Stimulated activated effector memory CD8-positive, alpha-beta T cell treated with anti-CD3 and anti-CD28 coated beads, Interleukin-12 subunit alpha, Interleukin-12 subunit beta, amount 100 ng/mL, for 72 hours (primary cell): ENCODE results near the gene RRP9.
"Not testable (repeated sequence)": the region's sequence is repeated elsewhere in the genome, so short reads cannot be mapped to it uniquely, and the experiment has no call there.

Experiments
- ATAC-seq: fragments of 150-1000 bp; cut with Tn5 transposase; 2 replicates; pipeline ENCODE4 v1.10.0; 2021
- DNase-seq, 2 donors: peaks; one replicate each; pipeline ENCODE4 v3.0.0; 2021 to 2022; ENCODE audit warnings: low spot score in 2 of 2
- H3K27ac Mint-ChIP-seq: one replicate; pipeline ENCODE4 v1.8.0; 2022; ENCODE audit warnings: mild to moderate bottlenecking, mixed read lengths
- H3K36me3 Mint-ChIP-seq: one replicate; pipeline ENCODE4 v1.8.0; 2022; ENCODE audit warnings: mild to moderate bottlenecking, mixed read lengths
- H3K4me1 Mint-ChIP-seq: one replicate; pipeline ENCODE4 v1.8.0; 2022; ENCODE audit warnings: mixed read lengths
- H3K4me3 Mint-ChIP-seq: one replicate; pipeline ENCODE4 v1.8.0; 2022; ENCODE audit warnings: mild to moderate bottlenecking, mixed read lengths
- H3K9me3 Mint-ChIP-seq: one replicate; pipeline ENCODE4 v1.8.0; 2022; ENCODE audit warnings: mixed read lengths

The RRP9 gene

DNA sequence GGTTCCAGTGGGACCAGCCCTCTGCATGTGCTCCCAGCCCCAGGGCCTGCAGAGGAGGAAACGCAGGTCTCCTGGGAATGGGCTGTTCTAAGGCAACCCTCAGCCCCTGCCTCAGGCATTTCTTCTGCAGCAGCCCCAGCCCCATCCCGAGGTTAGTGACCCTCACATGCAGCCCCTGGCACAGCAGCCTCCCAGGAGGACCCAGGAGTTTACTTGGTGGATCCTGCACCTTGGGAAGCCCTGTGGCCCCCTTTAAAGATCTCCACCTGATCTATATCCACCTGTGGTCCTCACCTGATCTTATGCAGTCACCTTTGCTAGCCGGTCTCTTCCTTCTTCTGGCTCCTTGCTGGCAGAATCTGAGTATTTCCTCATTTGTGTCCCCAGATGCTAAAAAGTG lies 12.7 kb downstream of the RRP9 start:
- not testable (repeated sequence) for DNase-seq, ATAC-seq, H3K9me3 Mint-ChIP-seq, H3K4me3 Mint-ChIP-seq, H3K4me1 Mint-ChIP-seq, H3K27ac Mint-ChIP-seq
- peaks cover 21% of the 10 kb centered on the region for H3K36me3 Mint-ChIP-seq

DNA sequence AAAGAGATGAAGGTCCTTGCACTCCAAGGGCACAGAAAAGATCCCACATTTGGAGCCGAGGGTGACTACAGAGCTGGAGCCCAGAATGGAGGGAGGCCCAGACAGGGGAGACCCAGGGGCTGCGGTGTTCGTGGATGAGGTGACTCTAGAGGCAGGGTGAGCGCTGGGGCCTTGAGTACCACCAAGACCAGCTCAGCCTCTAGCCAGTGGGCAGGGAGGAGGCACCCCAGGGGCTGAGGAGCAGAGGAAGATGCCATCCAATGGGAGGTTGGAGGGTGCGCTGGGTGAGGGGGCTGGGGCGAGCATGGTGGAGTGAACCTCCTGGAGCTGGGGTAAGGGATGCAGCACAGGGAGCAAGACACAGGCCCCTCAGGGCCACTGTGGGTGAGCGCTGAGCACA lies 13.3 kb downstream of the RRP9 start:
- ATAC-seq (no peak), DNase-seq (peak in 1 of 2 donors; percentile 43)
- Mint-ChIP-seq H3K36me3 (peaks cover 18% of the 10 kb centered on the region), H3K4me1 (no peaks in the 10 kb centered on the region), H3K9me3 (no peaks in the 10 kb centered on the region), H3K27ac (no peak overlapping the region), H3K4me3 (no peak overlapping the region)

DNA sequence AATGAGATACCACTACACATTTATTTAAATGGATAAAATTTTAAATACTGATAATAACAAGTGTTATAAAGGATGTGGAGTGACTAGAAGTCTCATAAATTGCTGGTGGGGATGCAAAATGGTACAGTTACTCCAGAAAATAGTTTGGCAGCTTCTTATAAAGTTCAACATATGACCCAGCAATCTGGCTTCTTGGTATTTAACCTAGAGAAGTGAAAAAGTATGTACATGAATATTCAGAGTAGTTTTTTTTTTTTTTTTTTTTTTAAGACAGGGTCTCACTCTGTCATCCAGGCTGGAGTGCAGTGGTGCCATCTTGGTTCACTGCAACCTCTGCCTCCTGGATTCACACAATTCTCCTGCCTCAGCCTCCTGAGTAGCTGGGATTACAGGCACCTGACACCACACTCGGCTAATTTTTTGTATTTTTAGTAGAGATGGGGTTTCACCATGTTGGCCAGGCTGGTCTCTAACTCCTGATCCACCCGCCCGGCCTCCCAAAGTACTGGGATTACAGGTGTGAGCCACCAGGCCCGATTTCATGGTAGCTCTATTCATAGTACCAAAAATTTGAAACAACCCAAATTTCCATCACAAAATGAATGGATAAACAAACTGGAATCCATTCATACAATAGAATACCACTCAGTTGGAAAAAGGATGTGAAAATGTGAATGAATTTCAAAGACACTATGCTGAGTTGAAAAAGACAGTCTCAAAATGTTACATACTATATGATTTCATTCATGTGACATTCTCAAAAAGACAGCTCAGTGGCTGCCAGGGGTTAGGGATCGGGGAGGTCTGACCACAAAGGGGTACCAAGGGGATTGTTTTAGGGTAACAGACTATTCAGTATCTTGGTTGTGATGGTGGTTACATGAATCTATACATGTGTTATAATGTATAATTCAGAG lies 14.4 kb downstream of the RRP9 start:
- Mint-ChIP-seq H3K4me1 (no peaks in the 10 kb centered on the region), H3K27ac (no peak overlapping the region), H3K36me3 (peaks cover 13% of the 10 kb centered on the region), H3K4me3 (no peak overlapping the region), H3K9me3 (no peaks in the 10 kb centered on the region)
- ATAC-seq, result no peak
- peak in 1 of 2 donors; percentile 26 for DNase-seq

DNA sequence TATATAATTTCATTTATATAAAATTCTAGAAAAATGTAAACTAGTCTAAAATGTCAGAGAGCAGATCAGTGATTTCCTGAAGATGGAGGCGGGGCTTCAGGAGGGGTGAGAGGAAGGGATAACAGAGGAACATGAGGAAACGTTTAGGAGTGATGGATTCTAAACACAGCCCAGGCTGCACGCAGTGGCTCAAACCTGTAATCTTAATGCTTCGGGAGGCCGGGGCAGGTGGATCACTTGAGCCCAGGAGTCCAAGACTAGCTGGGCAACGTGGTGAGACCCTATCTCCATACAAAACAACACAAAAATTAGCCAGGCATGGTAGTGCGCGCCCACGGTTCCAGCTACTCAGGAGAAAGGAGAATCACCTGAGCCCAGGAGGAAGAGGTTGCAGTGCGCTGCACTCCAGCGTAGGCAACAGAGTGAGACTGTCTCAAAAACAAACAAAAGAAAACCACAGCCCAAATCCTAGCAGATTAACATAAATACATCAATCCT lies 20.6 kb downstream of the RRP9 start:
- Mint-ChIP-seq H3K4me1 (no peaks in the 10 kb centered on the region), H3K27ac (no peak overlapping the region), H3K9me3 (no peaks in the 10 kb centered on the region), H3K4me3 (no peak overlapping the region), H3K36me3 (no peaks in the 10 kb centered on the region)
- peak in 1 of 2 donors; percentile 35 for DNase-seq
- ATAC-seq, result no peak

DNA sequence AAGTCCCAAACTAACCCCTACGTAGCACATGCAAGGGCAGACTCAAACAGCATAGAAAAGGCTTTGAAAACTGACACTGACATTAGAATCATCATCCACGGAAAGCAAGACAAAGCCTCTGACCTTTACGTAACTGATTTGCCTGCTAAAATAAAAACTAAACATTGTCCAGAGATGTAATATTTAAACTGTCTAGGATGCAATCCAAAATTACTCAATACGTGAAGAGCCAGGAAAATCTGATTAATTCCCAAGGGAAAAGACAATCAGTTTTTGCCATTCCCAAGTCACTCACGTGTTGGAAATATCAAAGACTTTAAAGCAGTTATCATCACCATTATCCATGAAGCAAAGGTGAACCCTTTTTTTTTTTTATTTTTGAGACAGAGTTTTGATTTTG lies 25.3 kb downstream of the RRP9 start:
- ATAC-seq (no peak), DNase-seq (no peak)
- no peaks in the 10 kb centered on the region for H3K36me3 Mint-ChIP-seq
- H3K27ac Mint-ChIP-seq, result no peak overlapping the region
- H3K9me3 Mint-ChIP-seq, result no peaks in the 10 kb centered on the region
- H3K4me1 Mint-ChIP-seq, result no peaks in the 10 kb centered on the region
- H3K4me3 Mint-ChIP-seq, result no peak overlapping the region

DNA sequence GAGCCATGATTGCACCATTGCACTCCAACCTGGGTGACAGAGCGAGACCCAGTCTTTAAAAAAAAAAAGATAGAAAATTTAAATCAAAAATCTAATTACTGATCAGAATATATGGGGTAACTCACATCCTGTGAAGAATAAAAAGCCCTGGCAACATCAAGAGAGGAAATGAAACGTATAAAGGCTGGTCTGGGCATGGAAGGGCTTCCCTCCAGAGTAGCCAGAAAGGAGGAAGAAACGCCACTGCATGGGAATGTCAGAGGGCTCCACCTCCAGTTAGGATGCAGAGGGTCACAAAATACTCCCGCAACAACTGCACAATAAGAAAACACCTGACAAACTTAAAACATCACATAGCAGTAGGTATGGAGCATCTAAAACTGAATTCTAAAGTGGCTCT lies 33.7 kb downstream of the RRP9 start:
- H3K36me3 Mint-ChIP-seq, result peaks cover under 1% of the 10 kb centered on the region
- H3K4me1 Mint-ChIP-seq, result peaks cover 2% of the 10 kb centered on the region
- H3K9me3 Mint-ChIP-seq, result peaks cover 13% of the 10 kb centered on the region
- no peak for ATAC-seq
- H3K27ac Mint-ChIP-seq, result no peak overlapping the region
- no peak overlapping the region for H3K4me3 Mint-ChIP-seq
- DNase-seq, result no peak

DNA sequence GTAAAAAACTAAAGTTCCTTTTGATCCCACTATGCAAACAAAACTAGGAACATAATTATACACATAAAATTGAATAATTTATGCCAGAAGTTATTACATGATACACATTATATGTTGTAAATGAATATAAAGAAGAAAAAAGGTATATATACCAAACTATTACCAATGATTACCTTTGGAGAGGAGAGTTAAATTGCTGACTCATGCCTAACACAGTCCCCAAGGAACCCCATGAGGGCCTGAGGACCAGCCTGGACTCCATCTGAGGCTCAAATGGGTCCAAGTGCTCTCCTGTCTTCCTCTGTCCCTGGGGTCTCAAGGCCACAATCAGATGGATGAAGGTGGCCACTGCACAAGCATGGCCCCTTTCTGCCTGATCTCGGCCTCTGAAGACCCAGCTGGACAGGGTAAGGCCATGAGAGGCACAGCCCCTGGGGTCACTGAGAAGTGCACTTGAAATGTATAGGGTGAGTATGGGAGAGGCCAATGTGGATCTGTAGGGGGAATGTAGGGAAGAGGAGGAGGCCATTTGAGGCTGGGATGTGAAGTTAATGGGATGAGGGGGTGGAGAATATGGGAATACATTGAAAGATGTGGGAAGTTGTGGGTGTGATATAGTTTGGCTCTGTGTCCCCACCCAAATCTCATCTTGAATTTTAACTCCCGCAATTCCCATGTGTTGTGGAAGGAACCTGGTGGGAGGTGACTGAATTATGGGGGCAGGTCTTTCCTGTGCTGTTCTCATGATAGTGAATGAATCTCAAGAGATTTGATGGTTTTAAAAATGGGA lies 37.5 kb downstream of the RRP9 start:
- H3K9me3 Mint-ChIP-seq, result peaks cover 12% of the 10 kb centered on the region
- peaks cover 10% of the 10 kb centered on the region for H3K36me3 Mint-ChIP-seq
- peak in 1 of 2 donors; percentile 35 for DNase-seq
- ATAC-seq, result no peak
- H3K4me3 Mint-ChIP-seq, result no peak overlapping the region
- peaks cover 14% of the 10 kb centered on the region for H3K4me1 Mint-ChIP-seq
- no peak overlapping the region for H3K27ac Mint-ChIP-seq

DNA sequence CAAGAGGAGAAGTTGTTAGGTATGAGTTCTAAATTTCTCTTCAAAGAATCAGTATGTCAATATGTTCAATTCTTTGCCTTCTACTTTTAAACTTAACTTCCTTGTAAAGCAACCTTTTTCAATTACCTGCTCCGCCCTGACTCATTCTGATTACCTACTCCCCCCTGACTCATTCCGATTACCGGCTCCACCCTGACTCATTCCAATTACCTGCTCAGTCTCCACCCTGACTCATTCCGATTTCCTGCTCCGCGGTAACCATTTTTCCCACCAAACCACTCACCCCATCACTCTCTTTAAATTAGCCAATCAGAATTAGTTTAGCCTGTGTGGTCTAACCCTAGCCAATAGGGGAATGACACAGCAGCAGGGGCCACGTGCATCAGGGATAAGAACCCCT lies 39.3 kb downstream of the RRP9 start:
- ATAC-seq, result peak; percentile 83
- Mint-ChIP-seq H3K27ac (peak overlapping the region; percentile 30), H3K4me1 (peaks cover 14% of the 10 kb centered on the region)
- not testable (repeated sequence) for H3K4me3 Mint-ChIP-seq, H3K9me3 Mint-ChIP-seq, H3K36me3 Mint-ChIP-seq
- peak in 1 of 2 donors; percentile 68 for DNase-seq

DNA sequence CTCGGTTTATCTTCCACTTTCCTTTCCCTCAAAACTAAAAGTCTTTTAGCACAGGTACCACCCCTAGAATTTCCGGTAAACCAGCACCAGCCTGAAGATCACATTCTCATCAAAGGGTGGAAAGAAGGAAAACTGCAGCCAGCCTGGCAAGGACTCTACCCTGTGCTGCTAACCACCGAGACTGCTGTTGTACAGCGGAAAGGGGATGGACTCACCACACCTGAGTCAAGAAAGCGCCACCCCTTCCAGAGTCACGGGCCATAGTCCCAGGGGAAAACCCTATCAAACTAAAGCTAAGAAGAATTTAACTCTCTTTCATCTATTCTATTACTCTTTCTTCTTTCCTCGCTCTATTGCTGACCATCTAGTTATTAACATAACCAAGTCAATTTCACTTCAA lies 41.7 kb downstream of the RRP9 start:
- H3K36me3 Mint-ChIP-seq, ATAC-seq: not testable (repeated sequence)

DNA sequence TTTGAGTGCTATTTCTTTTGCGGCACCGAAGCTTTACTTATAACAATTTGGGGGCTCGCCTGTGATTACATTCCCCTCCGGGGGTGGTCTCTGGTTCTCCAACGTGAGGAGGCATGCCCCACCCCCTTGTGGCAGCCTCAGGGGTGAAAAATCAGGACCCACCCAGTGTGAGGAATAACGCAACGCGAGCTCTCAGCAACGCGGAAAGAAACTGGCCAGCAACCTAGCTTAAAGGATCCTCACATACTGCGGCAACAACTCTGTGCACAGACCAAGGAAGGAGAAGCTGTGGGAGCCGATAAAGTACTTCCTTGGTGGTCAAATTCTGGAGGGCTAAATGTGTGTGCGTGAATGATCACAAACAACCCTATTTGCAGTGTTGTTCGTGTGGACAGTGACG lies 44.3 kb downstream of the RRP9 start:
- no peak overlapping the region for H3K27ac Mint-ChIP-seq
- no peak overlapping the region for H3K4me3 Mint-ChIP-seq
- no peaks in the 10 kb centered on the region for H3K9me3 Mint-ChIP-seq
- no peak for DNase-seq
- peaks cover 6% of the 10 kb centered on the region for H3K4me1 Mint-ChIP-seq
- no peak for ATAC-seq
- peaks cover 3% of the 10 kb centered on the region for H3K36me3 Mint-ChIP-seq

More for the DNA sequence above, 41.7 kb downstream of the RRP9 start:
- not testable (repeated sequence) for H3K9me3 Mint-ChIP-seq, H3K4me3 Mint-ChIP-seq, H3K27ac Mint-ChIP-seq
- DNase-seq, result peak in 1 of 2 donors; percentile 35
- peaks cover 14% of the 10 kb centered on the region for H3K4me1 Mint-ChIP-seq

DNA sequence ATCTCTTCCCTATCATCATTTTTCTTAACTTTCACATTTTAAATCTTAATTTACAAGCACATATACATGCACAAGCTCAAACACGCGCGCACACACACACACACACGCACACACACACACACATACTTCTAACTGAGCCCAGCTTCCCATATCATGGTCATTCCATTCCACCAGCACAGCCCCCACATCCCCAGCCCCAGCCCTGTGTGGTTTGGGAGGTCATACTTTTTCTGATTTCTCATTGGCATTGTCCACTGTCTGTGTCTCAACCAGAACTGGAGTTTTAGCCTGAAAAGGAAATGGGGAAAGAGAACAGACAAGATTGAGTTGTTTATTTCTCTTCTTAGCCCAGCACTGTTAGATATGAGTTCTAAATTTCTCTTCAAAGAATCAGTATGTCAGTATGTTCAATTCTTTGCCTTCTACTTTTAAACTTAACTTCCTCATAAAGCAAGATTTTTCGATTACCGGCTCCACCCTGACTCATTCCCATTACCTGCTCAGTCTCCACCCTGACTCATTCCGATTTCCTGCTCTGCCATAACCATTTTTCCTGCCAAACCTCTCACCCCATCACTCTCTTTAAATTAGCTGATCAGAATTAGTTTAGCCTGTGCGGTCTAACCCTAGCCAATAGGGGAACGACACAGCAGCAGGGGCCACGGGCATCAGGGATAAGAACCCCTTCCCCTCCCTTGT lies 44.9 kb downstream of the RRP9 start:
- DNase-seq, result no peak
- no peaks in the 10 kb centered on the region for H3K36me3 Mint-ChIP-seq

DNA sequence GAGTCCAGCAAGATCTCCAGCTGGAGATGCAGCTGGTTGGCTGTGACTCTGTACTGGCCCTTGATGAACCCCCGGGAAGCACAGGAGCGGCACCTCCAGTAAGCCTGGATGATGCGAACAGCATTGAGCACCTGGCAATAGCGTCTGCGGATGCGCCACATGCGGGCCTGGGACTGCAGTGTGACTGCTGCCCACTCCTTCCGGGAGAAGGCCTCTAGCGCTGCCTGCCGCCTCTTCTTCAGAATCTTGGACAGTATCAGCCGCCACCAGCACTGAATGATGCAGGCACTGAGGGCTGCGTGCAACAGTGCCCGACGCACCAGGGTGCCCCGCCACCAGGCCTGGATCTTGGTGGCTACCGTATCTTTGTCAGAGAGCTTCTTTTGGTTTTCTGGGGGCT lies 46.8 kb downstream of the RRP9 start:
- Mint-ChIP-seq H3K27ac (no peak overlapping the region), H3K4me1 (peaks cover 11% of the 10 kb centered on the region), H3K4me3 (no peak overlapping the region), H3K9me3 (no peaks in the 10 kb centered on the region), H3K36me3 (no peaks in the 10 kb centered on the region)
- ATAC-seq (no peak), DNase-seq (no peak)

More for the DNA sequence above, 44.9 kb downstream of the RRP9 start:
- Mint-ChIP-seq H3K4me1 (peaks cover 4% of the 10 kb centered on the region), H3K9me3 (no peaks in the 10 kb centered on the region), H3K4me3 (no peak overlapping the region), H3K27ac (no peak overlapping the region)
- no peak for ATAC-seq

DNA sequence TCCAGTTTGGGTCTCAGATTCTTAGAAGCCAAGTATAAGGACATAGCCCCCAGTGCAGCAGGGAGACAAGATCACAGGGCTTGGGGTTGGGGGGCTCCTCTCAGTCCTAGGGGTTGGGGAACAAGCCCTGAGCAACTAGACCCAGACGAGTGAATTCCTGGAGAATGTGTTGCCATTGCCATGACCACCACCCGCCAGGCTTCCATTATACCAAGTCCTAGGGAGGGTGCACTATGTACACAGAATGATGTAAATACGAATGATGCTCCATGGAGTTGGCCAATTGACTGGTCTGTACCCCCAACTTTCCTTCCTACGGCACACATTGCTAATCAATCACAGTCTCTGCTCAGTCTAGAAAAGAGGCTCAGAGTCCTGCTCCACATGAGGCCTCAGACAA lies 47.3 kb downstream of the RRP9 start:
- H3K4me3 Mint-ChIP-seq, result no peak overlapping the region

DNA sequence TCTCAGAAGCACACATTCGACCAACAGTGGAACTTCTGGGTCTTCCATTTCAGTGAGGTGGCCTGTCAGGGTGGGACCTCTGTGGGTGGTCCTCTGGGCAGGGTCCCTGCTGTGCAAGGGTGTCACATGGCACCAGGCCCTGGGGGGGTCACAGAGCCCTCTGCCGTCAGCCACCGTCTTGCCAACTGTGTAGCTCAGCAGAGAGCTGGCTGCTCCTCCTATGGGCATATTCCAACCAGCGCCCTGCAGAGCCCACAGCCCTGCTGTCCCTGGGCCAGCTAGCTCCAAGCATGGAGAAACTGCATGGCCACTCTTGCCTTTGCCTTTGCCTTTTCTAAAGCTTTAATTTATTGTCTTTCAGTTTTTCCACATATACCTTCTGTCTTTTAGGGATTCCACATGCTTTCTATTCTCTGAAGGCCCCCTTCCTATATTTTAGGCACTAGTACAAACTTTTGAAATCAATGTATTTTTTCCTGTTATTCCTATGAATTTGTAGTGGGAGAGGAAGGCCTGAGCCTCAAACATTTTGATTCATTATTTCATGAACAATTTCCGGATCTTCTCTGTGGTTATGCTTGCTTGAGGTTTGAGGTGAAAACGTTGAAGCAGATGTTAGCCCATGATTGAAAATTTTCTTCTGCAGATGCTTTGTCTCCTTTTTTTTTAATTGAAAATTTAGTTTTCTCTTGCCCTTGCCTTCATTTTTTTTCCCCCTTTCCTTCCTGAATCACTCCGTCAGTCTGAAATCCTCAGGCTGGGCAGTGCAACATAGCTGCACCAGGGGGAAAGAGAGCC lies 50.3 kb downstream of the RRP9 start:
- Mint-ChIP-seq H3K4me1 (peaks cover 11% of the 10 kb centered on the region), H3K27ac (no peak overlapping the region), H3K4me3 (no peak overlapping the region), H3K9me3 (no peaks in the 10 kb centered on the region), H3K36me3 (no peaks in the 10 kb centered on the region)
- ATAC-seq (no peak), DNase-seq (peak in 1 of 2 donors; percentile 43)

More for the DNA sequence above, 47.3 kb downstream of the RRP9 start:
- H3K9me3 Mint-ChIP-seq, result no peaks in the 10 kb centered on the region
- no peak for ATAC-seq
- peaks cover 11% of the 10 kb centered on the region for H3K4me1 Mint-ChIP-seq
- no peak for DNase-seq
- no peak overlapping the region for H3K27ac Mint-ChIP-seq
- no peaks in the 10 kb centered on the region for H3K36me3 Mint-ChIP-seq
